PC-9 (cell line): ENCODE measurements around the gene TPRG1. TPM values are rescaled to one million over a fixed set of nuclear protein-coding genes. Genes with fewer than 3 reads are reported as not detected.

Experiments
- BruUV-seq: library from RNA; stranded (reverse); fragments of 400-500 nt; replicated peaks from 2 replicates; lab custom pipeline; 2021; lab: Mats Ljungman, UMichigan
- CTCF ChIA-PET: fragments of 300-600 bp; sonication (Branson Sonifier 250); formaldehyde crosslinking; loops from one replicate; lab custom pipeline; 2022; ENCODE audit warnings: antibody characterized with exemption; lab: Charles Lee
- POLR2A ChIA-PET: fragments of 300-600 bp; sonication (Branson Sonifier 250); formaldehyde crosslinking; loops from one replicate; lab custom pipeline; 2022; ENCODE audit warnings: antibody characterized with exemption; ENCODE audit not compliant: unreplicated experiment; lab: Charles Lee
- DNase-seq, 2 experiments: peaks; one replicate each; pipeline versions ENCODE4 v3.0.0 to v3.0.0-alpha.2; 2015 to 2022; ENCODE audit warnings: mixed read lengths in 1 of 2
- H2AFZ ChIP-seq: fragments of 200-600 bp; sonication (generic); 2 replicates; pipeline ENCODE4 v1.8.1; 2017; ENCODE audit warnings: antibody characterized with exemption
- H3F3A ChIP-seq: fragments of 200-600 bp; sonication (generic); 2 replicates; pipeline ENCODE4 v1.8.1; 2017; ENCODE audit warnings: antibody characterized with exemption, mild to moderate bottlenecking, low read depth; ENCODE audit not compliant: insufficient read depth
- H3K27ac ChIP-seq: fragments of 200-600 bp; sonication (generic); 2 replicates; pipeline ENCODE4 v1.6.1; 2016; ENCODE audit warnings: mixed run types
- H3K27me3 ChIP-seq: fragments of 200-600 bp; sonication (generic); 2 replicates; pipeline ENCODE4 v1.6.1; 2016; ENCODE audit warnings: low read depth, mixed run types; ENCODE audit not compliant: insufficient read depth
- H3K36me3 ChIP-seq: fragments of 200-600 bp; sonication (generic); 2 replicates; pipeline ENCODE4 v1.6.1; 2016; ENCODE audit warnings: low read depth, mixed run types
- H3K4me1 ChIP-seq: fragments of 200-600 bp; sonication (generic); replicated peaks from 2 replicates; pipeline ENCODE4 v1.6.1; 2016; ENCODE audit warnings: mixed run types; ENCODE audit not compliant: insufficient read depth
- H3K4me2 ChIP-seq: fragments of 200-600 bp; sonication (generic); 2 replicates; pipeline ENCODE4 v1.6.1; 2017; ENCODE audit warnings: mixed run types
- H3K4me3 ChIP-seq: fragments of 200-600 bp; sonication (generic); 2 replicates; pipeline ENCODE4 v1.6.1; 2016; ENCODE audit warnings: mixed run types
- H3K79me2 ChIP-seq: fragments of 200-600 bp; sonication (generic); 2 replicates; pipeline ENCODE4 v1.6.1; 2017; ENCODE audit warnings: low read depth, mixed run types
- H3K9me2 ChIP-seq: fragments of 200-600 bp; sonication (generic); 2 replicates; pipeline ENCODE4 v1.8.1; 2017; ENCODE audit warnings: mild to moderate bottlenecking; ENCODE audit not compliant: insufficient read depth
- H3K9me3 ChIP-seq: fragments of 200-600 bp; sonication (generic); 2 replicates; pipeline ENCODE4 v1.8.1; 2016; ENCODE audit warnings: low read depth; ENCODE audit not compliant: insufficient read depth
- H4K20me1 ChIP-seq: fragments of 200-600 bp; sonication (generic); 2 replicates; pipeline ENCODE4 v1.8.1; 2017; ENCODE audit not compliant: insufficient read depth
- CTCF ChIP-seq: fragments of 200-600 bp; sonication (generic); conservative IDR thresholded peaks from 2 replicates; pipeline ENCODE4 v1.6.1; 2017; ENCODE audit warnings: mixed run types, antibody characterized with exemption, mild to moderate bottlenecking, moderate library complexity
- EZH2 ChIP-seq: fragments of 200-600 bp; sonication (generic); IDR thresholded peaks from 2 replicates; pipeline ENCODE4 v1.8.0; 2017; ENCODE audit warnings: antibody characterized with exemption, low read depth
- intact Hi-C: fragments of 100-400 bp; cut with micrococcal nuclease; formaldehyde crosslinking; loops from one replicate; pipeline ENCODE4 v1.10.0; 2022; ENCODE audit not compliant: unreplicated experiment
- total RNA-seq: library from RNA; stranded (reverse); gene quantifications from 2 replicates; pipeline ENCODE4 v1.2.3, GENCODE V29; 2021

The TPRG1 gene
- total RNA-seq, 1 experiment from 2014 or later, result 1.9 TPM

- peak in 1 of 2 experiments; percentile 41 for DNase-seq
Measured at GRCh38 chr3:189353318-189353965, 181.7 kb downstream of the TPRG1 start.

GRCh38 chr3:189353988-189354889, 182.5 kb downstream of the TPRG1 start:
- H3K4me2 ChIP-seq, result 0 out of 2 replicates have a peak overlapping the region, but pooled peaks have one; percentile 1

More at GRCh38 chr3:189353318-189353965, 181.7 kb downstream of the TPRG1 start:
- intact Hi-C loops, result loop anchor here (1.0 kb wide), 2 partner anchors 29 to 80 kb away; no protein-coding TSS in a partner anchor
- BruUV-seq, result TSS peak; percentile 76
- H3K4me2 ChIP-seq, result 0 out of 2 replicates have a peak overlapping the region, but pooled peaks have one; percentile 1
- POLR2A ChIA-PET, result no interaction called here
- H3K4me3 ChIP-seq, result no peak overlapping the region
- no peaks in the 10 kb centered on the region for H3K79me2 ChIP-seq
- TF ChIP-seq EZH2 (no peak), CTCF (no peak)
- H3K9me3 ChIP-seq, result peaks cover 3% of the 10 kb centered on the region
- no peak overlapping the region for H2AFZ ChIP-seq
- no peaks in the 10 kb centered on the region for H3K27me3 ChIP-seq
- H3F3A ChIP-seq, result peaks cover 21% of the 10 kb centered on the region; the same call in 1 of the 2 replicates
- H3K4me1 ChIP-seq, result peaks cover 33% of the 10 kb centered on the region
- no peaks in the 10 kb centered on the region for H3K9me2 ChIP-seq
- peak overlapping the region; percentile 57 for H3K27ac ChIP-seq
- no peaks in the 10 kb centered on the region for H3K36me3 ChIP-seq
- H4K20me1 ChIP-seq, result no peaks in the 10 kb centered on the region
- CTCF ChIA-PET, result interaction anchor here (0.5 to 1.1 kb wide), 2 partner anchors 594 to 1268 kb away, joined by 3 read pairs; no protein-coding TSS in a partner anchor

More at GRCh38 chr3:189353988-189354889, 182.5 kb downstream of the TPRG1 start:
- peaks cover 3% of the 10 kb centered on the region for H3K9me3 ChIP-seq
- H3F3A ChIP-seq, result peaks cover 21% of the 10 kb centered on the region; the same call in 1 of the 2 replicates
- TF ChIP-seq CTCF (no peak), EZH2 (no peak)
- H3K4me1 ChIP-seq, result peaks cover 33% of the 10 kb centered on the region
- H3K27me3 ChIP-seq, result no peaks in the 10 kb centered on the region
- H4K20me1 ChIP-seq, result no peaks in the 10 kb centered on the region
- ChIA-PET POLR2A (interaction anchor here (0.6 kb wide), 1 partner anchor 29 kb away, joined by 3 read pairs; no protein-coding TSS in a partner anchor), CTCF (interaction anchor here (0.5 to 1.1 kb wide), 5 partner anchors 11 to 1267 kb away, joined by 3 to 30 read pairs (median 3); no protein-coding TSS in a partner anchor)
- H3K4me3 ChIP-seq, result no peak overlapping the region
- peak overlapping the region; percentile 57 for H3K27ac ChIP-seq
- no peaks in the 10 kb centered on the region for H3K36me3 ChIP-seq
- H3K9me2 ChIP-seq, result no peaks in the 10 kb centered on the region
- no peaks in the 10 kb centered on the region for H3K79me2 ChIP-seq
- BruUV-seq, result TSS peak; percentile 84
- intact Hi-C loops, result loop anchor here (1.0 to 2.0 kb wide), 5 partner anchors 30 to 489 kb away; no protein-coding TSS in a partner anchor
- DNase-seq, result peak; percentile 23 to 51
- no peak overlapping the region for H2AFZ ChIP-seq
